ENCODE results near the gene ULBP1.

DNA sequence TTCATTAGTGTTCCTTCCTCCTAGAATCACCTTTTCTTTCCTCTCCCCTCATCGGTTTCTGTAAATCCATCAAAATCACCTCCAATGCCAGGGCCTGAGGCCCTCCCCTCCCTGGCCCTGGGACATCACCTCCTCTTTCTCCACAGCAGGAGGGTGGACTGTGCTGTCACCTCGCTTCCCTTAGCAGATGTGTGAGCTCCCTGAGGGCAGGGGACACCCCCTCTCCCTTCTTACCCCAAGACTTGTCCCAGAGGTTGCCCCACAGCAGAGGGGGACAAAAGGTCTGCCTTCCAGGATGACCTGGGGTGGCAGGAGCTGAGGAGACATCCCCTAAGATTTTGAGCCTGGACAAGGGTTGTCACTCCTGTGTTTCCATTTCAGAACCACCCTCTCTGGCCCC is 5.9 kb downstream of the ULBP1 start:
- no peak for TF ChIP-seq EP300 (IDR thresholded peaks at IDR 0.05; ENCODE audit: low read depth)
- TF ChIP-seq, protein P1, sequence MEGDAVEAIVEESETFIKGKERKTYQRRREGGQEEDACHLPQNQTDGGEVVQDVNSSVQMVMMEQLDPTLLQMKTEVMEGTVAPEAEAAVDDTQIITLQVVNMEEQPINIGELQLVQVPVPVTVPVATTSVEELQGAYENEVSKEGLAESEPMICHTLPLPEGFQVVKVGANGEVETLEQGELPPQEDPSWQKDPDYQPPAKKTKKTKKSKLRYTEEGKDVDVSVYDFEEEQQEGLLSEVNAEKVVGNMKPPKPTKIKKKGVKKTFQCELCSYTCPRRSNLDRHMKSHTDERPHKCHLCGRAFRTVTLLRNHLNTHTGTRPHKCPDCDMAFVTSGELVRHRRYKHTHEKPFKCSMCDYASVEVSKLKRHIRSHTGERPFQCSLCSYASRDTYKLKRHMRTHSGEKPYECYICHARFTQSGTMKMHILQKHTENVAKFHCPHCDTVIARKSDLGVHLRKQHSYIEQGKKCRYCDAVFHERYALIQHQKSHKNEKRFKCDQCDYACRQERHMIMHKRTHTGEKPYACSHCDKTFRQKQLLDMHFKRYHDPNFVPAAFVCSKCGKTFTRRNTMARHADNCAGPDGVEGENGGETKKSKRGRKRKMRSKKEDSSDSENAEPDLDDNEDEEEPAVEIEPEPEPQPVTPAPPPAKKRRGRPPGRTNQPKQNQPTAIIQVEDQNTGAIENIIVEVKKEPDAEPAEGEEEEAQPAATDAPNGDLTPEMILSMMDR (IDR thresholded peaks at IDR 0.05): no peak

All from transverse colon (tissue), 3 donors.